ENCODE data around the gene HBM.
A peak's percentile ranks its signal among the peaks of the same experiment; 100 is the strongest.

Gene HBM

GRCh38 chr16:193441-193840 is 27.7 kb downstream of the HBM start:
- Histone ChIP-seq H3K9me3 (ENCODE audit: control insufficient read depth, insufficient read depth, low read depth, low read length) (no peaks in the 10 kb centered on the region), H3K4me3 (ENCODE audit: low read depth, low read length) (no peak overlapping the region), H3K27ac (ENCODE audit: extremely low read depth, low read depth, low read length) (no peak overlapping the region), H3K4me1 (ENCODE audit: control insufficient read depth, insufficient read depth, low read length) (no peaks in the 10 kb centered on the region), H3K36me3 (ENCODE audit: control insufficient read depth in 2 of 2, insufficient read depth in 1 of 2, low read length in 2 of 2) (peaks cover 65 to 97% of the 10 kb centered on the region in 2 experiments)
- TF ChIP-seq ZNF26 (tag by site-specific recombination; IDR thresholded peaks at IDR 0.05) (no peak), ZNF777 (tag by site-specific recombination; IDR thresholded peaks at IDR 0.05; ENCODE audit: borderline replicate concordance) (no peak)
- ChIA-PET POLR2A (no interaction called here), CTCF (interaction anchor here (0.6 to 1.6 kb wide), 3 partner anchors 12 to 154 kb away, joined by 3 to 6 read pairs (median 6); no protein-coding TSS in a partner anchor)

GRCh38 chr16:194516-194915 is 28.7 kb downstream of the HBM start:
- Histone ChIP-seq H3K9me3 (ENCODE audit: control insufficient read depth, insufficient read depth, low read depth, low read length) (no peaks in the 10 kb centered on the region), H3K36me3 (ENCODE audit: control insufficient read depth in 2 of 2, insufficient read depth in 1 of 2, low read length in 2 of 2) (peaks cover 75 to 97% of the 10 kb centered on the region in 2 experiments), H3K4me3 (ENCODE audit: low read depth, low read length) (no peak overlapping the region), H3K4me1 (ENCODE audit: control insufficient read depth, insufficient read depth, low read length) (no peaks in the 10 kb centered on the region), H3K27ac (ENCODE audit: extremely low read depth, low read depth, low read length) (no peak overlapping the region)
- TF ChIP-seq HIC1 (tag by site-specific recombination; IDR thresholded peaks at IDR 0.05) = no peak
- TF ChIP-seq ZNF664 (tag by site-specific recombination; IDR thresholded peaks at IDR 0.05) = 0 out of 2 replicates have a peak, but pooled peaks have one; percentile 13
- ChIA-PET CTCF (interaction anchor here (1.1 to 1.2 kb wide), 2 partner anchors 13 to 14 kb away, joined by 3 to 4 read pairs; partner anchors contain the start of gene HBQ1), POLR2A (interaction anchor here (0.5 kb wide), 1 partner anchor 470 kb away, joined by 3 read pairs; no protein-coding TSS in a partner anchor)

GRCh38 chr16:200388-200787 is 34.6 kb downstream of the HBM start:
- CTCF ChIA-PET = interaction anchor here (1.0 to 1.5 kb wide), 2 partner anchors 8 to 93 kb away, joined by 3 to 4 read pairs; no protein-coding TSS in a partner anchor
- no peak overlapping the region for H3K27ac ChIP-seq (ENCODE audit: extremely low read depth, low read depth, low read length)
- POLR2A ChIA-PET = no interaction called here
- TF ChIP-seq FEZF1 (tag by site-specific recombination; IDR thresholded peaks at IDR 0.05) (no peak), ZNF214 (tag by site-specific recombination; IDR thresholded peaks at IDR 0.05; ENCODE audit: borderline replicate concordance) (no peak), REST (tag by site-specific recombination; IDR thresholded peaks at IDR 0.05) (no peak), MZF1 (tag by site-specific recombination; IDR thresholded peaks at IDR 0.05; ENCODE audit: borderline replicate concordance) (no peak), ZNF202 (tag by site-specific recombination; IDR thresholded peaks at IDR 0.05; ENCODE audit: borderline replicate concordance) (no peak), ZNF626 (tag by site-specific recombination; IDR thresholded peaks at IDR 0.05) (no peak), ZNF639 (tag by site-specific recombination; IDR thresholded peaks at IDR 0.05) (no peak), PRDM1 (tag by site-specific recombination; IDR thresholded peaks at IDR 0.05) (peak; percentile 52; the same call in 1 of the 2 replicates), ZNF747 (tag by site-specific recombination; IDR thresholded peaks at IDR 0.05) (no peak), ZNF19 (tag by site-specific recombination; IDR thresholded peaks at IDR 0.05; ENCODE audit: low read depth) (no peak), ZNF366 (tag by site-specific recombination; conservative IDR thresholded peaks at IDR 0.05) (peak; percentile 45; the same call in 1 of the 2 replicates), ZNF146 (tag by site-specific recombination; IDR thresholded peaks at IDR 0.05) (no peak), ZNF362 (tag by site-specific recombination; IDR thresholded peaks at IDR 0.05) (peak; percentile 71; the same call in 1 of the 2 replicates), ZNF24 (tag by site-specific recombination; IDR thresholded peaks at IDR 0.05) (no peak), AEBP2 (tag by site-specific recombination; IDR thresholded peaks at IDR 0.05; ENCODE audit: borderline replicate concordance) (no peak)

More at GRCh38 chr16:200388-200787, 34.6 kb downstream of the HBM start:
- H3K4me3 ChIP-seq (ENCODE audit: low read depth, low read length) = no peak overlapping the region
- H3K9me3 ChIP-seq (ENCODE audit: control insufficient read depth, insufficient read depth, low read depth, low read length) = no peaks in the 10 kb centered on the region
- H3K36me3 ChIP-seq (ENCODE audit: control insufficient read depth in 2 of 2, insufficient read depth in 1 of 2, low read length in 2 of 2) = peaks cover 81 to 84% of the 10 kb centered on the region in 2 experiments
- no peaks in the 10 kb centered on the region for H3K4me1 ChIP-seq (ENCODE audit: control insufficient read depth, insufficient read depth, low read length)

Data from HEK293 (cell line).